IMR-90 (cell line): ENCODE measurements around the gene GPR153. TPM values are rescaled to one million over a fixed set of nuclear protein-coding genes. Genes with fewer than 3 reads are reported as not detected.

Experiments used
- ATAC-seq: fragments of 200-7000 bp; cut with Tn5 transposase; 2 replicates; pipeline ENCODE4 v1.9.1; 2020; ENCODE audit warnings: low read depth, mild to moderate bottlenecking, moderate library complexity
- BruUV-seq: library from RNA; stranded (reverse); fragments of 400-500 nt; replicated peaks from 2 replicates; lab custom pipeline; 2021; lab: Mats Ljungman, UMichigan
- CTCF ChIA-PET: fragments of 300-600 bp; formaldehyde crosslinking; extraction: SDS; loops from one replicate; lab custom pipeline; 2021; ENCODE audit warnings: antibody characterized with exemption; lab: Yijun Ruan, JAX
- POLR2A ChIA-PET: fragments of 300-600 bp; sonication (Branson Sonifier 250); formaldehyde crosslinking; loops from one replicate; lab custom pipeline; 2022; ENCODE audit warnings: antibody characterized with exemption; ENCODE audit not compliant: unreplicated experiment; lab: Charles Lee
- DNase-seq: peaks from one replicate; pipeline ENCODE4 v3.0.0; 2013
- H2AFZ ChIP-seq: replicated peaks from 2 replicates; pipeline ENCODE3; 2013; ENCODE audit warnings: low read length, mild to moderate bottlenecking; ENCODE audit not compliant: poor library complexity
- H2AK5ac ChIP-seq: 2 replicates; pipeline ENCODE4 v1.6.1; 2013; ENCODE audit warnings: low read depth, low read length, inconsistent platforms
- H2AK9ac ChIP-seq: replicated peaks from 2 replicates; pipeline ENCODE3; 2013; ENCODE audit warnings: mild to moderate bottlenecking, low read depth, low read length, moderate library complexity; ENCODE audit not compliant: poor library complexity
- H2BK120ac ChIP-seq: 2 replicates; pipeline ENCODE4 v1.6.1; 2013; ENCODE audit warnings: low read depth, low read length, inconsistent platforms
- H2BK15ac ChIP-seq: 3 replicates; pipeline ENCODE4 v1.6.1; 2013; ENCODE audit warnings: low read depth, low read length, inconsistent platforms
- H2BK20ac ChIP-seq: 2 replicates; pipeline ENCODE4 v1.6.1; 2013; ENCODE audit warnings: low read depth, mild to moderate bottlenecking, inconsistent platforms, low read length, moderate library complexity
- H2BK5ac ChIP-seq: 2 replicates; pipeline ENCODE4 v1.6.1; 2013; ENCODE audit warnings: mild to moderate bottlenecking, low read depth, low read length, inconsistent platforms; ENCODE audit not compliant: poor library complexity, severe bottlenecking
- H3K14ac ChIP-seq: replicated peaks from 2 replicates; pipeline ENCODE4 v1.6.1; 2013; ENCODE audit warnings: low read depth, low read length, inconsistent platforms
- H3K18ac ChIP-seq: 2 replicates; pipeline ENCODE4 v1.6.1; 2013; ENCODE audit warnings: low read depth, low read length, control low read depth
- H3K23ac ChIP-seq: 2 replicates; pipeline ENCODE4 v1.6.1; 2013; ENCODE audit warnings: low read depth, low read length, inconsistent platforms
- H3K27ac ChIP-seq: 2 replicates; pipeline ENCODE4 v1.5.1; 2013; ENCODE audit warnings: mild to moderate bottlenecking, control low read depth, low read length; ENCODE audit not compliant: insufficient read depth
- H3K27me3 ChIP-seq: 2 replicates; pipeline ENCODE4 v1.6.1; 2013; ENCODE audit warnings: low read length; ENCODE audit not compliant: control insufficient read depth, insufficient read depth
- H3K36me3 ChIP-seq: 2 replicates; pipeline ENCODE4 v1.6.1; 2013; ENCODE audit warnings: low read length, mixed read lengths; ENCODE audit not compliant: control insufficient read depth, insufficient read depth
- H3K4ac ChIP-seq: 2 replicates; pipeline ENCODE4 v1.6.1; 2013; ENCODE audit warnings: low read depth, low read length, inconsistent platforms
- H3K4me1 ChIP-seq: 2 replicates; pipeline ENCODE4 v1.6.1; 2013; ENCODE audit warnings: low read length, mixed read lengths; ENCODE audit not compliant: control insufficient read depth, insufficient read depth
- H3K4me2 ChIP-seq: 2 replicates; pipeline ENCODE4 v1.6.1; 2013; ENCODE audit warnings: low read depth, mild to moderate bottlenecking, control low read depth, low read length, moderate library complexity
- H3K4me3 ChIP-seq: 2 replicates; pipeline ENCODE4 v1.5.1; 2013; ENCODE audit warnings: low read depth, mild to moderate bottlenecking, control low read depth, low read length, moderate library complexity; ENCODE audit not compliant: insufficient read depth
- H3K56ac ChIP-seq: 2 replicates; pipeline ENCODE4 v1.6.1; 2013; ENCODE audit warnings: low read length, inconsistent platforms; ENCODE audit not compliant: insufficient read depth; ENCODE audit errors: extremely low read depth
- H3K79me1 ChIP-seq, 2 experiments: 2 replicates each; pipeline ENCODE4 v1.6.1; 2013; ENCODE audit warnings: low read length in 2 of 2, inconsistent platforms in 1 of 2, low read depth in 1 of 2
- H3K9ac ChIP-seq: 2 replicates; pipeline ENCODE4 v1.6.1; 2013; ENCODE audit warnings: low read depth, low read length, control low read depth
- H3K9me1 ChIP-seq: 2 replicates; pipeline ENCODE4 v1.6.1; 2013; ENCODE audit warnings: low read length, inconsistent platforms; ENCODE audit not compliant: insufficient read depth
- H3K9me3 ChIP-seq: 2 replicates; pipeline ENCODE4 v1.6.1; 2013; ENCODE audit warnings: low read length; ENCODE audit not compliant: control insufficient read depth, insufficient read depth
- H4K20me1 ChIP-seq: 2 replicates; pipeline ENCODE4 v1.6.1; 2013; ENCODE audit warnings: low read length, inconsistent platforms; ENCODE audit not compliant: insufficient read depth
- H4K5ac ChIP-seq: 2 replicates; pipeline ENCODE4 v1.6.1; 2013; ENCODE audit warnings: mild to moderate bottlenecking, low read depth, low read length, control low read depth
- H4K8ac ChIP-seq, 2 experiments: 2 replicates each; pipeline ENCODE4 v1.6.1; 2013; ENCODE audit warnings: low read depth in 2 of 2, low read length in 2 of 2, control low read depth in 1 of 2, inconsistent platforms in 1 of 2
- H4K91ac ChIP-seq: 2 replicates; pipeline ENCODE4 v1.6.1; 2013; ENCODE audit warnings: low read depth, low read length, inconsistent platforms; ENCODE audit not compliant: insufficient read depth
- BHLHE40 ChIP-seq: fragments of 150-350 bp; IDR thresholded peaks from 2 replicates; pipeline ENCODE4 v1.6.1; 2016; ENCODE audit warnings: mild to moderate bottlenecking, low read depth, low read length
- CEBPB ChIP-seq: IDR thresholded peaks from 2 replicates; pipeline ENCODE4 v1.6.1; 2012; ENCODE audit warnings: low read depth, low read length, improper control_type of control experiment
- FOS ChIP-seq: fragments of 150-350 bp; IDR thresholded peaks from 2 replicates; pipeline ENCODE4 v1.6.1; 2016; ENCODE audit warnings: low read depth, low read length
- MAFK ChIP-seq: IDR thresholded peaks from 2 replicates; pipeline ENCODE4 v1.6.1; 2012; ENCODE audit warnings: low read depth, low read length, improper control_type of control experiment
- MAZ ChIP-seq: IDR thresholded peaks from 2 replicates; pipeline ENCODE4 v1.6.1; 2012; ENCODE audit warnings: low read depth, mild to moderate bottlenecking, low read length, improper control_type of control experiment, moderate library complexity, borderline replicate concordance
- MXI1 ChIP-seq: IDR thresholded peaks from 2 replicates; pipeline ENCODE4 v1.6.1; 2012; ENCODE audit warnings: low read depth, mild to moderate bottlenecking, low read length, moderate library complexity, borderline replicate concordance
- NFE2L2 ChIP-seq: fragments of 150-350 bp; IDR thresholded peaks from 2 replicates; pipeline ENCODE4 v1.6.1; 2016; ENCODE audit warnings: low read depth, mild to moderate bottlenecking, low read length
- POLR2A ChIP-seq: IDR thresholded peaks from 2 replicates; pipeline ENCODE4 v1.6.1; 2012; ENCODE audit warnings: mild to moderate bottlenecking, low read depth, low read length
- RAD21 ChIP-seq: IDR thresholded peaks from 2 replicates; pipeline ENCODE4 v1.6.1; 2012; ENCODE audit warnings: low read length, improper control_type of control experiment
- RCOR1 ChIP-seq: IDR thresholded peaks from 2 replicates; pipeline ENCODE4 v1.6.1; 2012; ENCODE audit warnings: mild to moderate bottlenecking, low read length, improper control_type of control experiment; ENCODE audit not compliant: insufficient replicate concordance
- RFX5 ChIP-seq: IDR thresholded peaks from 2 replicates; pipeline ENCODE4 v1.8.0; 2012; ENCODE audit warnings: low read depth, mild to moderate bottlenecking, low read length, moderate library complexity
- SMC3 ChIP-seq: fragments of 150-350 bp; IDR thresholded peaks from 2 replicates; pipeline ENCODE4 v1.6.1; 2016; ENCODE audit warnings: low read depth, mild to moderate bottlenecking, antibody characterized with exemption, low read length, moderate library complexity
- WGBS, 2 experiments: methylation state at CpG; one replicate each; pipeline versions ENCODE4 v1.1.5 to v1.1.7; 2013; ENCODE audit warnings: missing lambda C conversion rate in 2 of 2; ENCODE audit not compliant: insufficient read length in 1 of 2; ENCODE audit errors: extremely low coverage in 2 of 2; 5-methylcytosine and 5-hydroxymethylcytosine counted together
- dilution Hi-C: fragments of 300-500 bp; cut with HindIII; formaldehyde crosslinking; loops from one replicate; pipeline ENCODE4 v1.14.3; 2018; ENCODE audit warnings: low sequenced_read_pairs; ENCODE audit not compliant: unreplicated experiment
- in situ Hi-C: fragments of 300-500 bp; cut with MboI; formaldehyde crosslinking; loops from 3 replicates; pipeline ENCODE4 v1.14.3; 2019; ENCODE audit warnings: low sequenced_read_pairs, inconsistent platforms, mixed read lengths
- intact Hi-C: fragments of 100-400 bp; cut with micrococcal nuclease; formaldehyde crosslinking; loops from 2 replicates; pipeline ENCODE4 v1.10.0; 2022
- polyA plus RNA-seq, 3 experiments: library from polyadenylated mRNA; depleted of rRNA; stranded (reverse); fragments of >200 nt; gene quantifications; 2 replicates each; pipeline ENCODE4 v1.2.3, GENCODE V29; 2012; ENCODE audit warnings: low replicate concordance in 1 of 3
- total RNA-seq: library from RNA; depleted of rRNA; stranded (reverse); fragments of >200 nt; gene quantifications from 2 replicates; pipeline ENCODE4 v1.2.3, GENCODE V29; 2012
- TF ChIP-seq, protein P1 (sequence below): fragments of 150-350 bp; IDR thresholded peaks from 2 replicates; pipeline ENCODE4 v1.6.1; 2017; ENCODE audit warnings: mild to moderate bottlenecking, antibody characterized with exemption, low read length, low read depth
- TF ChIP-seq, protein P2 (sequence below): fragments of 150-350 bp; IDR thresholded peaks from 2 replicates; pipeline ENCODE4 v1.6.1; 2016; ENCODE audit warnings: low read depth, mild to moderate bottlenecking, low read length, moderate library complexity, borderline replicate concordance

GPR153 gene
- total and polyA plus RNA-seq, 2 of the 4 experiments (the other 2 are of a cell fraction), result 1.8 to 5.2 TPM

DNA sequence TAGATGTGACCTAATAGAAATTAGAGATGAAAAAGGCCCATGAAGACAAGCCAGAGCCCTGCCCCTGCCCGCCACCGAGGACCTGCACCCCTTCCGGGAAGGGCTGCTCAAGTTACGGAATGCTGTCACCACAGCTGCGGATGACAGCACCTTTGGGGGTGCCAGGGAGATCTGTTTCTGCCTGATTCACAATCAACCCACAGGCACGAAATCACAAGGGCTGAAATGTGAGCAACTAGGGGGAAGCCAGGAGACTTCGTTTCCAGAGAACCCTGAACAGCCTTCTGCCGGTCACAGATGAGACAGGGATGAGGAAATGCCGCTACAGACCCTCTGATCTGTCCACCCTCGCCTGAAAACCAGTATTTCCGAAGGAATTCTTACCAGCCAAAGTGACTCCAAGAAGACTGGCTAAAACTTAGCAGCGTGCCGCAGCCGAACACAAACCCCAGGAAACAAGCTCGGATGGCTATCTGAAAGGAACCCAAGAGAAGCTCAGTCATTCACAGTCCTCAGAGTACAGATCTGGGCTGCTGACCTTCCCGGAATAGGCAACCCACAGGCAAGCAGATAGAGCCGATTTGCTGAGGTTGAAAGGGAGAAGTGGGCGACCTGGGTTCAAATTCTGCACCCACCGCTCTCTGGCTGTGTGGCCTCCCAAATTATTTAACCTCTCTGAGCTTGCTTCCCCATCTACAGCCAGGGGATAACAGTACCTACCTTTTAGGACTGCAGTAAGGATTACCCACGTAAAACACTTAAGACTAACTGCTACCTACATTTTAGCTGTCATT lies 26.2 kb downstream of the GPR153 start (continued):
- TF ChIP-seq RFX5, result no peak
- no peak for TF ChIP-seq NFE2L2
- no peak for TF ChIP-seq MAFK

DNA sequence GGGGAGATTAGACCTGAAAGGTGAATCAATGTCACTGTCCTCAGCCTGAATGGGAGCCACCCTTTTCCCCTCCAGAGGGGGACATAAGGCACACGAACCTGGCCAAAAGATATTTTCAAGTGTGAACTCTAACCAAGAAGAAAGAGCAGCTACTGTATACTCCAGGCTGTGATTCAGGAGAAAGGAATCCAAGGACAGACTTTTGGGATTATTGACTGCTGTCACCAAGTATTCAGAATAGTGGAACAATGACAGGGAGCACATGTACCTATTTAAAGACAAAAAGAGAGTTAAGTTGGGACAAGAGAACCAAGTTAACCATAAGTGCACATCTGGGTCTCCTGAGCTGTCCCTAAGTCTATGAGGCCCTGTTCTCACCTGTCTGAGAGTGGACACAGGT lies 27.5 kb downstream of the GPR153 start:
- Histone ChIP-seq H2AK5ac (no peak overlapping the region), H4K20me1 (peaks cover 4% of the 10 kb centered on the region; the same call in 1 of the 2 replicates), H3K4me2 (no peak overlapping the region), H4K5ac (no peak overlapping the region), H2BK15ac (no peak overlapping the region), H3K14ac (no peak overlapping the region), H4K8ac (no peak overlapping the region), H3K23ac (peak overlapping the region; percentile 42; the same call in 1 of the 2 replicates), H2AK9ac (no peak overlapping the region), H3K9me1 (no peaks in the 10 kb centered on the region; the same call in 1 of the 2 replicates), H2BK5ac (no peak overlapping the region), H3K18ac (no peak overlapping the region), H3K4me1 (peaks cover 4% of the 10 kb centered on the region; the same call in 1 of the 2 replicates), H2BK120ac (no peak overlapping the region), H3K56ac (no peak overlapping the region), H3K4me3 (no peak overlapping the region), H3K9ac (no peak overlapping the region), H3K36me3 (peaks cover 22% of the 10 kb centered on the region), H2AFZ (no peak overlapping the region), H3K27me3 (no peaks in the 10 kb centered on the region), H4K91ac (no peak overlapping the region), H3K4ac (no peak overlapping the region), H3K79me1 (peaks cover 29 to 31% of the 10 kb centered on the region in 2 experiments), H3K9me3 (no peaks in the 10 kb centered on the region), H3K27ac (no peak overlapping the region), H2BK20ac (no peak overlapping the region)
- intact Hi-C loops (no loop called here), in situ Hi-C loops (no loop called here), dilution Hi-C loops (no loop called here)
- 50% methylated on average over 1 of the region's 1 CpG; no CpG with 5 or more reads in 1 of the 2 experiments for WGBS, 2 experiments
- no peak for ATAC-seq
- DNase-seq, result no peak
- POLR2A ChIA-PET, result no interaction called here
- BruUV-seq, result no TSS peak
- CTCF ChIA-PET, result interaction anchor here (0.5 kb wide), 1 partner anchor 182 kb away, joined by 3 read pairs; no protein-coding TSS in a partner anchor
- no peak for TF ChIP-seq MXI1
- no peak for TF ChIP-seq FOS
- TF ChIP-seq, protein P1, sequence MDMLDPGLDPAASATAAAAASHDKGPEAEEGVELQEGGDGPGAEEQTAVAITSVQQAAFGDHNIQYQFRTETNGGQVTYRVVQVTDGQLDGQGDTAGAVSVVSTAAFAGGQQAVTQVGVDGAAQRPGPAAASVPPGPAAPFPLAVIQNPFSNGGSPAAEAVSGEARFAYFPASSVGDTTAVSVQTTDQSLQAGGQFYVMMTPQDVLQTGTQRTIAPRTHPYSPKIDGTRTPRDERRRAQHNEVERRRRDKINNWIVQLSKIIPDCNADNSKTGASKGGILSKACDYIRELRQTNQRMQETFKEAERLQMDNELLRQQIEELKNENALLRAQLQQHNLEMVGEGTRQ, result no peak
- TF ChIP-seq, protein P2, sequence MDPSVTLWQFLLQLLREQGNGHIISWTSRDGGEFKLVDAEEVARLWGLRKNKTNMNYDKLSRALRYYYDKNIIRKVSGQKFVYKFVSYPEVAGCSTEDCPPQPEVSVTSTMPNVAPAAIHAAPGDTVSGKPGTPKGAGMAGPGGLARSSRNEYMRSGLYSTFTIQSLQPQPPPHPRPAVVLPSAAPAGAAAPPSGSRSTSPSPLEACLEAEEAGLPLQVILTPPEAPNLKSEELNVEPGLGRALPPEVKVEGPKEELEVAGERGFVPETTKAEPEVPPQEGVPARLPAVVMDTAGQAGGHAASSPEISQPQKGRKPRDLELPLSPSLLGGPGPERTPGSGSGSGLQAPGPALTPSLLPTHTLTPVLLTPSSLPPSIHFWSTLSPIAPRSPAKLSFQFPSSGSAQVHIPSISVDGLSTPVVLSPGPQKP, result no peak
- no peak for TF ChIP-seq SMC3
- no peak for TF ChIP-seq BHLHE40
- no peak for TF ChIP-seq RAD21
- TF ChIP-seq RCOR1, result no peak
- no peak for TF ChIP-seq POLR2A
- no peak for TF ChIP-seq CEBPB
- TF ChIP-seq MAZ, result no peak
